ENCODE measurements around the gene ZFHX2. TPM values are rescaled to one million over a fixed set of nuclear protein-coding genes. Genes with fewer than 3 reads are reported as not detected.

The ZFHX2 gene
- total RNA-seq, 1 donor from 2014 or later = 39.1 TPM

- peaks cover 5% of the 10 kb centered on the region for H3K36me3 Mint-ChIP-seq (ENCODE audit: unreplicated experiment)
- no peak for TF ChIP-seq CTCF (IDR thresholded peaks at IDR 0.05; ENCODE audit: partially characterized antibody, unreplicated experiment)
- peaks cover 3% of the 10 kb centered on the region for H3K9me3 Mint-ChIP-seq (ENCODE audit: unreplicated experiment)
- H3K4me1 Mint-ChIP-seq (ENCODE audit: low read depth, unreplicated experiment) = peaks cover 12% of the 10 kb centered on the region
- H3K4me3 Mint-ChIP-seq (ENCODE audit: unreplicated experiment) = no peak overlapping the region
- DNase-seq = no peak
- H3K27me3 Mint-ChIP-seq (ENCODE audit: unreplicated experiment) = peaks cover 11% of the 10 kb centered on the region
- H3K27ac Mint-ChIP-seq (ENCODE audit: unreplicated experiment) = no peak overlapping the region
Measured at GRCh38 chr14:23518709-23519108, 32.9 kb downstream of the ZFHX2 start.

GRCh38 chr14:23517650-23518326 lies 33.8 kb downstream of the ZFHX2 start:
- no peak for TF ChIP-seq CTCF (IDR thresholded peaks at IDR 0.05; ENCODE audit: partially characterized antibody, unreplicated experiment)
- Mint-ChIP-seq H3K27me3 (ENCODE audit: unreplicated experiment) (peaks cover 13% of the 10 kb centered on the region), H3K36me3 (ENCODE audit: unreplicated experiment) (peaks cover 5% of the 10 kb centered on the region), H3K4me3 (ENCODE audit: unreplicated experiment) (no peak overlapping the region), H3K27ac (ENCODE audit: unreplicated experiment) (no peak overlapping the region), H3K9me3 (ENCODE audit: unreplicated experiment) (peaks cover 4% of the 10 kb centered on the region), H3K4me1 (ENCODE audit: low read depth, unreplicated experiment) (peaks cover 12% of the 10 kb centered on the region)
- DNase-seq = no peak

GRCh38 chr14:23514644-23514957 lies 37.0 kb downstream of the ZFHX2 start:
- H3K27me3 Mint-ChIP-seq (ENCODE audit: unreplicated experiment) = peaks cover 9% of the 10 kb centered on the region
- no peak for DNase-seq
- peaks cover 23% of the 10 kb centered on the region for H3K4me1 Mint-ChIP-seq (ENCODE audit: low read depth, unreplicated experiment)
- H3K4me3 Mint-ChIP-seq (ENCODE audit: unreplicated experiment) = no peak overlapping the region
- peaks cover 4% of the 10 kb centered on the region for H3K9me3 Mint-ChIP-seq (ENCODE audit: unreplicated experiment)
- H3K36me3 Mint-ChIP-seq (ENCODE audit: unreplicated experiment) = no peaks in the 10 kb centered on the region
- no peak for TF ChIP-seq CTCF (IDR thresholded peaks at IDR 0.05; ENCODE audit: partially characterized antibody, unreplicated experiment)
- no peak overlapping the region for H3K27ac Mint-ChIP-seq (ENCODE audit: unreplicated experiment)

- peaks cover 26% of the 10 kb centered on the region for H3K4me1 Mint-ChIP-seq (ENCODE audit: low read depth, unreplicated experiment)
- no peak overlapping the region for H3K4me3 Mint-ChIP-seq (ENCODE audit: unreplicated experiment)
- H3K36me3 Mint-ChIP-seq (ENCODE audit: unreplicated experiment) = no peaks in the 10 kb centered on the region
- no peak for TF ChIP-seq CTCF (IDR thresholded peaks at IDR 0.05; ENCODE audit: partially characterized antibody, unreplicated experiment)
- peaks cover 10% of the 10 kb centered on the region for H3K27me3 Mint-ChIP-seq (ENCODE audit: unreplicated experiment)
- no peak overlapping the region for H3K27ac Mint-ChIP-seq (ENCODE audit: unreplicated experiment)
- no peak for DNase-seq
- H3K9me3 Mint-ChIP-seq (ENCODE audit: unreplicated experiment) = peaks cover 4% of the 10 kb centered on the region
Measured at GRCh38 chr14:23513818-23514643, 37.5 kb downstream of the ZFHX2 start.
